ENCODE results near the gene PI4K2B.
A peak's percentile ranks its signal among the peaks of the same experiment; 100 is the strongest.
"Not testable (repeated sequence)": the region's sequence is repeated elsewhere in the genome, so short reads cannot be mapped to it uniquely, and the experiment has no call there.

The PI4K2B gene

GRCh38 chr4:25233737-25234389, at the start of gene PI4K2B:
PI4K2B (plus strand) TSS chr4:25234033; CDS start chr4:25234164, 131 bp downstream.
- peak; percentile 94 for DNase-seq

- no peak for DNase-seq
These were observed 49.8 kb upstream of the PI4K2B start for GRCh38 chr4:25184056-25184455.

GRCh38 chr4:25190407-25190806, 43.4 kb upstream of the PI4K2B start:
- DNase-seq: no peak

GRCh38 chr4:25198713-25199112, 35.1 kb upstream of the PI4K2B start:
- no peak for DNase-seq

- no peak for DNase-seq
These were observed 25.8 kb upstream of the PI4K2B start for GRCh38 chr4:25207997-25208396.

- no peak for DNase-seq
These were observed 24.1 kb upstream of the PI4K2B start for GRCh38 chr4:25209702-25210101.

GRCh38 chr4:25211721-25212120, 22.1 kb upstream of the PI4K2B start:
- no peak for DNase-seq

GRCh38 chr4:25212822-25213221, 21.0 kb upstream of the PI4K2B start:
- no peak for DNase-seq

- DNase-seq: no peak
These were observed 20.4 kb upstream of the PI4K2B start for GRCh38 chr4:25213347-25213979.

GRCh38 chr4:25214750-25215149, 19.1 kb upstream of the PI4K2B start:
- not testable (repeated sequence) for DNase-seq

GRCh38 chr4:25215511-25215910, 18.3 kb upstream of the PI4K2B start:
- DNase-seq: no peak

GRCh38 chr4:25221377-25221776, 12.5 kb upstream of the PI4K2B start:
- DNase-seq: no peak

- no peak for DNase-seq
These were observed 9.9 kb upstream of the PI4K2B start for GRCh38 chr4:25223802-25224375.

GRCh38 chr4:25229804-25230203, 4.0 kb upstream of the PI4K2B start:
- no peak for DNase-seq

- no peak for DNase-seq
These were observed 639 bp upstream of the PI4K2B start for GRCh38 chr4:25233194-25233593.

GRCh38 chr4:25234390-25235370, 847 bp downstream of the PI4K2B start:
- DNase-seq: peak; percentile 76

GRCh38 chr4:25235401-25235800, 1.6 kb downstream of the PI4K2B start:
- no peak for DNase-seq

- DNase-seq: not testable (repeated sequence)
These were observed 2.2 kb downstream of the PI4K2B start for GRCh38 chr4:25236030-25236429.

- no peak for DNase-seq
These were observed 3.1 kb downstream of the PI4K2B start for GRCh38 chr4:25236971-25237370.

GRCh38 chr4:25238052-25238451, 4.2 kb downstream of the PI4K2B start:
- DNase-seq: no peak

GRCh38 chr4:25239528-25239927, 5.7 kb downstream of the PI4K2B start:
- not testable (repeated sequence) for DNase-seq

GRCh38 chr4:25240754-25241210, 6.9 kb downstream of the PI4K2B start:
- peak; percentile 40 for DNase-seq

- not testable (repeated sequence) for DNase-seq
These were observed 8.4 kb downstream of the PI4K2B start for GRCh38 chr4:25242195-25242594.
